Left renal cortex interstitium (tissue), 4 donors: Measurements from ENCODE around the gene HINFP. TPM values are rescaled to one million over a fixed set of nuclear protein-coding genes. Genes with fewer than 3 reads are reported as not detected.
"Not testable (repeated sequence)": the region's sequence is repeated elsewhere in the genome, so short reads cannot be mapped to it uniquely, and the experiment has no call there.

Experiments
- DNase-seq, 4 donors: peaks; one replicate each; pipeline ENCODE4 v3.0.0-alpha.2; 2013; ENCODE audit warnings: low read depth in 4 of 4, low spot score in 2 of 4, missing footprints in 1 of 4
- polyA plus RNA-seq, 4 donors: library from polyadenylated mRNA; unstranded; fragments of 120-200 nt; gene quantifications; one replicate each; pipeline ENCODE4 v1.2.1, GENCODE V29; 2013; ENCODE audit not compliant: insufficient read length in 4 of 4

Gene HINFP
- polyA plus RNA-seq, 4 donors, result 23.5 to 48.6 (median 38.0) TPM

GRCh38 chr11:119180729-119181676 lies 59.6 kb downstream of the HINFP start:
- no peak for DNase-seq

DNA sequence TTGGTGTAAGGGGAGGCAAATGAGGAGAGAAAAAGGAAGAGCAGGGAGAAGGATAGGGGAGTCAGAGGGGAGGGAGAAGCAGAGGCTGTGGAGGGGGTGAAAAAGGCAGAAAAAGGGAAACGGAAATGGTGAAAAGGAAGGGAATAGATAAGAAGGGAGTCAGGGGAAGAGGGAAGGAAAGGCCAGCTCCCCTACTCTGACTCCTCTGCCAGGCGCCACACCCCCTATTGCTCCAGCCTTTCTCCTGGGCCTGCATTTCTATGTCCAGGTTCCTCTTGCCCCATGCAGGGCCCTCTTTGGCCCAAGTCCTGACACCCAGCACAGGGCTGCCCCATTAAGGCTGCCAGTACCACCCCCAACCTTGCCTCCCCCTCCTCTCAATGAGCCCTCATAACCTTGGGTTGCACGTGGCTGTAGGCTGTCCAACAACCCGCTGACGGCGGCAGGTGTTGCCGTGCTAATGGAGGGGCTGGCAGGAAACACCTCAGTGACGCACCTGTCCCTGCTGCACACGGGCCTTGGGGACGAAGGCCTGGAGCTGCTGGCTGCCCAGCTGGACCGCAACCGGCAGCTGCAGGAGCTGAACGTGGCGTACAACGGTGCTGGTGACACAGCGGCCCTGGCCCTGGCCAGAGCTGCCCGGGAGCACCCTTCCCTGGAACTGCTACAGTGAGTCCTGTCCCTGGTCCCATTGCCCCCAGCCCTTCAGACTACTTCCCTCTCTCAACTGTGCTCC lies 60.5 kb downstream of the HINFP start:
- no peak for DNase-seq

DNA sequence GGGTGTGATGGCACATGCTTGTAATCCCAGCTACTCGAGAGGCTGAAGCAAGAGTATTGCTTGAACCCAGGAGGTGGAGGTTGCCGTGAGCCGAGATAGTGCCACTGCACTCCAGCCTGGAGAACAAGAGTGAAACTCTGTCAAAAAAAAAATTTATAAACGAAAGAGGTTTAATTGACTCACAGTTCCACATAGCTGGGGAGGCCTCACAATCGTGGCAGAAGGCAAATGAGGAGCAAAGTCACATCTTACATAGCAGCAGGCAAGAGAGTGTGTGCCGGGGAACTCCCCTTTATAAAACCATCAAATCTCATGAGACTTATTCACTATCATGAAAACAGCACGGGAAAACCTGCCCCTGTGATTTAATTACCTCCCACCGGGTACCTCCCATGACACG lies 63.0 kb downstream of the HINFP start:
- DNase-seq, result not testable (repeated sequence)

Other genes starting within 250 kb of the HINFP start
- under 1 TPM in 1 of 4 donors, not detected in 3; 0.05 TPM for gene CXCR5, start 237.7 kb upstream of the HINFP start, polyA plus RNA-seq
- gene BCL9L, start 195.7 kb upstream of the HINFP start, polyA plus RNA-seq, result 10 to 100 TPM; 21.0 to 51.6 (median 36.3) TPM
- gene UPK2, start 165.3 kb upstream of the HINFP start, polyA plus RNA-seq, result 10 to 100 TPM in 2 of 4 donors, 1 to 10 TPM in 2; 6.8 to 25.9 (median 10.7) TPM
- under 1 TPM in 1 of 4 donors, not detected in 3; 0.17 TPM for gene FOXR1, start 149.8 kb upstream of the HINFP start, polyA plus RNA-seq
- gene CENATAC, start 123.4 kb upstream of the HINFP start, polyA plus RNA-seq, result 10 to 100 TPM; 12.8 to 55.5 (median 27.3) TPM
- 1,000 to 10,000 TPM in 3 of 4 donors, 100 to 1,000 TPM in 1; 957 to 1,296 (median 1,137) TPM for gene RPS25, start 103.2 kb upstream of the HINFP start, polyA plus RNA-seq
- 100 to 1,000 TPM in 3 of 4 donors, 10 to 100 TPM in 1; 88.9 to 139 (median 111) TPM for gene TRAPPC4, start 102.8 kb upstream of the HINFP start, polyA plus RNA-seq
- 100 to 1,000 TPM in 2 of 4 donors, 10 to 100 TPM in 2; 79.3 to 109 (median 97.4) TPM for gene SLC37A4, start 90.7 kb upstream of the HINFP start, polyA plus RNA-seq
- gene HYOU1, start 64.4 kb upstream of the HINFP start, polyA plus RNA-seq, result 100 to 1,000 TPM; 108 to 128 (median 121) TPM
- gene VPS11, start 53.8 kb upstream of the HINFP start, polyA plus RNA-seq, result 10 to 100 TPM; 56.5 to 61.0 (median 57.5) TPM
- 10 to 100 TPM; 25.6 to 29.4 (median 28.8) TPM for gene HMBS, start 36.7 kb upstream of the HINFP start, polyA plus RNA-seq
- 10 to 100 TPM; 47.7 to 64.9 (median 55.5) TPM for gene DPAGT1, start 19.7 kb upstream of the HINFP start, polyA plus RNA-seq
- gene C2CD2L, start 14.2 kb upstream of the HINFP start, polyA plus RNA-seq, result 10 to 100 TPM; 10.1 to 14.2 (median 11.0) TPM
- gene ABCG4, start 27.5 kb downstream of the HINFP start, polyA plus RNA-seq, result 1 to 10 TPM in 1 of 4 donors, under 1 TPM in 3; 0.52 to 1.1 (median 0.80) TPM
- gene NLRX1, start 47.1 kb downstream of the HINFP start, polyA plus RNA-seq, result 10 to 100 TPM; 10.7 to 14.8 (median 12.6) TPM
- 10 to 100 TPM; 10.9 to 22.2 (median 16.3) TPM for gene NHERF4, start 63.9 kb downstream of the HINFP start, polyA plus RNA-seq
- 10 to 100 TPM; 16.1 to 20.9 (median 18.6) TPM for gene CBL, start 84.8 kb downstream of the HINFP start, polyA plus RNA-seq
- 10 to 100 TPM; 52.1 to 58.3 (median 55.0) TPM for gene MCAM, start 195.6 kb downstream of the HINFP start, polyA plus RNA-seq
- gene RNF26, start 212.9 kb downstream of the HINFP start, polyA plus RNA-seq, result 10 to 100 TPM; 28.1 to 40.8 (median 32.7) TPM
- gene C1QTNF5, start 219.3 kb downstream of the HINFP start, polyA plus RNA-seq, result 10 to 100 TPM; 22.0 to 43.2 (median 26.9) TPM
- not detected for gene MFRP, start 225.1 kb downstream of the HINFP start, polyA plus RNA-seq